Erythroblast (primary cell): ENCODE measurements around the gene ADM2.

Source experiments
- GATA1 ChIP-seq: IDR thresholded peaks from 2 replicates; pipeline ENCODE4 v1.6.1; 2011; ENCODE audit warnings: low read depth, mild to moderate bottlenecking, control low read depth, low read length, moderate library complexity
- POLR2A ChIP-seq: IDR thresholded peaks from 2 replicates; pipeline ENCODE4 v1.6.1; 2011; ENCODE audit warnings: mild to moderate bottlenecking, low read length

GRCh38 chr22:50434849-50435248 lies 46.5 kb upstream of the ADM2 start:
- TF ChIP-seq POLR2A = no peak
- no peak for TF ChIP-seq GATA1
